T1000 (cell line): ENCODE results near the gene TMC8.

Source experiments
- DNase-seq: peaks from one replicate; lab custom pipeline; 2025; ENCODE audit warnings: mixed read lengths; lab: John Stamatoyannopoulos, UW

TMC8 gene

DNA sequence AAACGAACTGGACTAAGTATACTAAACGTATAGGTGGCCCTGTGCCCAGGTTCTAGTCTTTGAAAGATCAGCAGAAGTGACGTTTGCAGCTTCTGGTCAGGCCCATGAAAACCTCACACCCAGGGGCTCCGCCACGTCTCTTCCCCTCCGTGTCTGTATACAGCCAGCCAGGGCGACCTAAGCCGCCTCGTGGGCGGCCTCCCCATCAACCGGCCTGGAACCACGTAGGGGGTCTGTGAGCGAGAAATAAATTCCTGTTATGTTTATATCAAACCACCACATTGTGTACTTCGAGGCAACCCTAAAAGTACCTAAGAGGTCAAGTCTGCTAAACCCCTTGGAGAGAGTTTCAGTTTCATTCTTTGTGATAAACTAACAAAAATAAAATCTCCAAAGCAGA lies 49.5 kb downstream of the TMC8 start:
- DNase-seq: no peak

DNA sequence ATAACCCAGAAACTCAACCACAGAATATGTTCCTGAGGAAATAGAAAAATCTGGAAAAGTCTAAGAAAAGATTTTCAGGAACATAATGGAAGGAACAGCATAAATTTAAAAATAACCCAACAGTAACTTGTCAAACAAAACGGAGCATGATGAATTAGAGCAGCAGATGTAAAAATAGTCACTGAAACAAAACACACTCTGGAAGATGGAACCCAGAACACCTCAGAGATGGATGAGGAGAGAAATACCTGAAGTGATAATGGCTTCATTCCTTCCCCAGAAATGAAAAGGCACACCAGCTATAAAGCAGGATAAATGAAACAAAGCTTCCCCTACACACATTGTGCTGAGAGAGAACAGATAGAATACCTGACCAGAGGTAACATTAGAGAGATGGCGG lies 49.9 kb downstream of the TMC8 start:
- no peak for DNase-seq

DNA sequence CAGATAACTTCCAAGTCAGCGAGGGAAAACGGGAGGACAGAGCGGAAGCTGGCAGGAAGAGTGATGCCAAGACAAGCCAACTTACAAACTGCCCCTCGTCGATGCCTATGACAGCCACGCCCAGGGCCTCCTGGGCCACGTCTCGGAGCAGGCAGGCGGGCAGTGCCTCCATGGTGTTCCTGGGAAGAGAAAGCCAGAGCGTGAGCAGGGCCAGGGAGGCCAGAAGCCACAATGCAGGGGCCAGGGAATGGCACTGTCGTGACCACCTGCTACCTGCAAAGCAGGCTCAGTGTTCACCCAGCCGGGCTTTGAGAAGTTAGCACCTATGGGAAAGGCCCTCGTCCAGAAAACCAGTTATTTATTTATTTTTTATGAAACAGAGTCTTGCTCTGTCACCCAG lies 51.9 kb downstream of the TMC8 start:
- DNase-seq: no peak

DNA sequence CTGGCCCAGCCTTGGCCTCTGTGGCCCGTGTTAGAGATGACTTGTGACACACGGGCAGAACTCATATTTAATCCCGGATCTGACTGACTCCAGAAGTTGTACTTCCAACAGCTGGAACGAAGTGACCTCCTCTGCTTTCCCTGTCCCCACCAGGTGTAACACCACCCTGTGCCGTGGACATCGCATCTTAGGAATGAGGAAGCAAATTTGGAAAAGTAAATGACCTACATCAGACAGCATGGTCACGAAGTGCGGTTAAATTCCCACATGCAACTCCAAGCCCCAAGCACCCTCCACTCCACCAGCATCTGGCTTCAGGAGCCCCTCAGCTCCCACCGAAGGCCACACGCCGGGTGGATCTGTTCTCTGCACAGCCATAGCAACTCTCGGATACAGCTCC lies 53.3 kb downstream of the TMC8 start:
- no peak for DNase-seq

DNA sequence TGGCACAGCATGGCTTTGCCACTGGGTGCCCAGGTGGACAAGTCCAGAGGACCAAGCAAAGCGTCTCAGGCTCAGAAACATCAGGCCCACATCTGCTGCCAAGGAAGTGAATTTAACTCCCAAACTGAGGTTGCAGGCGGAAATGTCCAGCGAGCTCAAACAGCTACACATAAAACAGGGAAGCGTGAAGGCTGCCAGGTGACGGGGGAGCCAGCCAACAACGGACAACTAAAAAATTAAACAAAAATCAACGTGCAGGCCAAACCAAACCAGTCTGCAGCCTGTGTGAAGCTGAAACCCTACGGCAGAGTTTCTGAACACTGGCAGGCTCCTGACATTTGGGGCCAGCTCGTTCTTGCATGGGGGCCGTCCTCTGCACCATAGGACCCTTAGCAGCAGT lies 53.8 kb downstream of the TMC8 start:
- no peak for DNase-seq

DNA sequence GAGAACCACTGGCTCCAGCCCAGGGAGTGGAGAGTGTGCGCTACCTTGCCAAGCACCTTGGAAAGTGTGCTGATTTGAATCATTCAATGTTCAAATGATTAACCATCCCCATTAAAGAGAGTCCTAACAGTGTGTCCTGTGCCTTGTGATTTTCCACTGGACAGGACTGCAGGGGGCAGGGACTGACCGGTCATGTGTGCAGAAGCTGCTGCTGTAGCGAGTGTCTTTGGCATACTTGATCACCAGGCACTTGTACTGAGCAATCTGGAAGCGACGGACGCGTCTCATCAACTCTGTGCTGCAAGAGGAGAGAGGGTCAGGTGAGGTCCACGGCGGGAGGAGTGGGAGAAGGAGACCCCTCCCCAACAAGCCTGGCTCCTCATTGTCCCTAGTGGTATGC lies 54.3 kb downstream of the TMC8 start:
- no peak for DNase-seq

DNA sequence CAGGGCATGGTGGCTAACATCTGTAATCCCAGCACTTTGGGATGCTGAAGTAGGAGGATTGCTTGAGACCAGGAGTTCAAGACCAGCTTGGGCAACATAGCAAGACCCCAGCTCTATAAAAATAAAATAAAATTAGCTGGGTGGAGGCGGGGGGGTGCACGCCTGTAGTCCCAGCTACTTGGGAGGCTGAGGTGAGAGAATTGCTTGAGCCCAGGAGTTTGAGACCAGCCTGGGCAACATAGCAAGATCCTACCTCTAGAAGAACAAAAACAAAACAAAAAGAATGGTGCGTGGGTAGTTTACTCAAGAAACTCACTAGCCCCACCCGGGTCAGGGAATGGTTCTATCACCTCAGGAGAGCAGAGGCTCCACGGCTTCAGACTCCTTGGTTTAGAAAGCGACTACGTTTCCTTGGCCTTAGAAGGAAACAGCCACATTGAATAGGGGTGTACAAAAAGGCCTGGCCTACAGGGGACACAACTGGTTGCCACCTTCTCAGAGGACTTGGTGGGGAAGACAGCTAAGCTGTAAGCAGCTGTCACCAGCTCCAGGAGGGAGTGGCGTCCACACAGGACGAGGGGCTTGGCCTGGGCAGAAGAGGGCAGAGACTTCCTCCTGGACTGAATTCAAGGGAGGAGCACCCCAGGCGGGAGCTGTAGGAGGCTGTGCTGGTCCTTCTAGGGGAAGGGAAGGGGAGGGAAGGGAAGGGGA lies 55.6 kb downstream of the TMC8 start:
- DNase-seq: peak; percentile 19

DNA sequence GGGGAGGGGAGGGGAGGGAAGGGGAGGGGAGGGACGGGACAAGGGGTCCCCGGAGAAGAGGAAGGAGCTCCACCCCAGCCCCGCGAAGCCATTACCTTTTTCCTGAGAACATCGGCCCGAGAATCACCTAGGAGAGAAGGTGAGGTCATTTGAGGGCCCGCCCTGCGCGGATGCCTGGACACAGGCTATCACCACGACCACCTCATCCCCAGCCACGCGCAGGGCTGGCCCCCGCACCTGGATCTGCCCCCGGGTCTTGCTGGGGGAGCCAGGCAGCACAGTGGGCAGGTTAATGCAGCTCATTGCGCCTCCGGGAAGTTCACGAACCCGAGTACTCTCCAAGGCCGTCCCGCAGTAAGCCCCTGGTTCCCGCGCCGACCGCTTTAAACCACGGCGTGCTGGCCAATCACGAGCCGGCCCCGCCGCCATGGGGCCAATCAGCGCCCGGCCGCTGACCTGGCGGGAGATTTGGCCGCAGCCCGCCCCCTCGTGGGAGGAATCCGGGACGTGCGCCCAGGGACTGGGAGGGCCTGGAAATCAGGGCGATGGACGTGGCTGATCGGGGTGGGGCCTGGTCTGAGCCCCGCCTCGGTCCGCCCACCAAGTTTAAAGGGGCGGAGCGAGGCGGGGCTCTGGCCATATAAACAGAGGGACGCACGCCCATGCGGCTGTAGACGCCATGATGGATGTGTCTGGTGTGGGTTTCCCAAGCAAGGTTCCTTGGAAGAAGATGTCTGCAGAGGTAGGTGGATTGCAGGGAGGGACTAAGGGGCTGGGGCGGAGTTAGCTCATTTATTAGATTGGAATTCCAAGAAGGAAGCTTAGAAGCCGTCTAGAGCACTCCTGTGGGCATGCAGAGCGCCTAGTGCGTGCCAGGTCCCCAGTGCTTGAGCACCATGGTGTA lies 56.4 kb downstream of the TMC8 start, which contains the start of the genes AFMID and TK1:
TSS of gene AFMID (plus strand) at position 671 of the 904 bp plus-strand sequence. CDS start at position 680, 9 bp downstream.
TSS of gene TK1 (minus strand) at position 361 of the 904 bp plus-strand sequence. CDS start at position 303, 58 bp downstream.
- peak; percentile 98 for DNase-seq
